MCF 10A (cell line): ENCODE results near the gene CFAP44. TPM values are rescaled to one million over a fixed set of nuclear protein-coding genes. Genes with fewer than 3 reads are reported as not detected.

Experiments used
- BruUV-seq: library from RNA; stranded (reverse); fragments of 400-500 nt; replicated peaks from 2 replicates; lab custom pipeline; 2021; lab: Mats Ljungman, UMichigan
- CTCF ChIA-PET: fragments of 300-600 bp; sonication (Branson Sonifier 250); formaldehyde crosslinking; extraction: SDS; loops from one replicate; lab custom pipeline; 2021; ENCODE audit warnings: antibody characterized with exemption, inconsistent platforms; lab: Yijun Ruan, JAX
- POLR2A ChIA-PET: fragments of 300-600, 350-650 bp; sonication (Branson Sonifier 250); formaldehyde crosslinking; extraction: SDS; loops from one replicate; lab custom pipeline; 2020; ENCODE audit warnings: antibody characterized with exemption, inconsistent platforms; lab: Yijun Ruan, JAX
- DNase-seq: peaks from one replicate; pipeline ENCODE4 v3.0.0-alpha.2; 2018; ENCODE audit not compliant: unreplicated experiment
- H3K27ac Mint-ChIP-seq: one replicate; pipeline ENCODE4 v1.8.0; 2022; ENCODE audit warnings: mild to moderate bottlenecking, low read depth, mixed read lengths; ENCODE audit not compliant: unreplicated experiment
- H3K27me3 Mint-ChIP-seq: one replicate; pipeline ENCODE4 v1.8.0; 2022; ENCODE audit warnings: mixed read lengths; ENCODE audit not compliant: insufficient read depth, unreplicated experiment
- H3K36me3 Mint-ChIP-seq: one replicate; pipeline ENCODE4 v1.8.0; 2022; ENCODE audit warnings: mild to moderate bottlenecking, moderate library complexity, mixed read lengths; ENCODE audit not compliant: insufficient read depth, unreplicated experiment
- H3K4me1 Mint-ChIP-seq: one replicate; pipeline ENCODE4 v1.8.0; 2022; ENCODE audit warnings: mixed read lengths; ENCODE audit not compliant: insufficient read depth, unreplicated experiment
- H3K4me3 Mint-ChIP-seq: one replicate; pipeline ENCODE4 v1.8.0; 2022; ENCODE audit warnings: mild to moderate bottlenecking, moderate library complexity, mixed read lengths; ENCODE audit not compliant: unreplicated experiment
- H3K9me3 Mint-ChIP-seq: one replicate; pipeline ENCODE4 v1.8.0; 2022; ENCODE audit warnings: mixed read lengths; ENCODE audit not compliant: unreplicated experiment
- CTCF ChIP-seq: fragments of 200-600 bp; IDR thresholded peaks from one replicate; pipeline ENCODE4 v1.8.0; 2022; ENCODE audit warnings: antibody characterized with exemption, mild to moderate bottlenecking; ENCODE audit not compliant: unreplicated experiment
- intact Hi-C: fragments of 100-400 bp; cut with micrococcal nuclease; formaldehyde crosslinking; loops from 2 replicates; pipeline ENCODE4 v1.14.1; 2022
- total RNA-seq: library from RNA; stranded (reverse); gene quantifications from 2 replicates; pipeline ENCODE4 v1.2.3, GENCODE V29; 2022

The CFAP44 gene
- total RNA-seq, 1 experiment from 2014 or later = 4.0 TPM

- POLR2A ChIA-PET = no interaction called here
- H3K27me3 Mint-ChIP-seq = no peaks in the 10 kb centered on the region
- no peak for DNase-seq
- H3K9me3 Mint-ChIP-seq = peaks cover 22% of the 10 kb centered on the region
- no peak overlapping the region for H3K4me3 Mint-ChIP-seq
- peaks cover 9% of the 10 kb centered on the region for H3K4me1 Mint-ChIP-seq
- peaks cover 20% of the 10 kb centered on the region for H3K36me3 Mint-ChIP-seq
- H3K27ac Mint-ChIP-seq = no peak overlapping the region
- intact Hi-C loops = no loop called here
- TF ChIP-seq CTCF = no peak
- BruUV-seq = no TSS peak
- CTCF ChIA-PET = no interaction called here
Measured at GRCh38 chr3:113423699-113424098, 17.6 kb downstream of the CFAP44 start.

GRCh38 chr3:113421082-113421481 is 20.2 kb downstream of the CFAP44 start:
- CTCF ChIA-PET = no interaction called here
- Mint-ChIP-seq H3K4me3 (no peak overlapping the region), H3K4me1 (no peaks in the 10 kb centered on the region), H3K36me3 (peaks cover 20% of the 10 kb centered on the region), H3K27ac (no peak overlapping the region), H3K9me3 (no peaks in the 10 kb centered on the region), H3K27me3 (no peaks in the 10 kb centered on the region)
- no peak for DNase-seq
- POLR2A ChIA-PET = no interaction called here
- no peak for TF ChIP-seq CTCF
- intact Hi-C loops = no loop called here
- BruUV-seq = no TSS peak

GRCh38 chr3:113409676-113410075 is 31.6 kb downstream of the CFAP44 start:
- Mint-ChIP-seq H3K36me3 (no peaks in the 10 kb centered on the region), H3K27me3 (no peaks in the 10 kb centered on the region), H3K27ac (no peak overlapping the region), H3K4me3 (no peak overlapping the region), H3K9me3 (no peaks in the 10 kb centered on the region), H3K4me1 (no peaks in the 10 kb centered on the region)
- intact Hi-C loops = no loop called here
- ChIA-PET POLR2A (no interaction called here), CTCF (no interaction called here)
- no peak for TF ChIP-seq CTCF
- BruUV-seq = no TSS peak
- no peak for DNase-seq

- intact Hi-C loops = no loop called here
- TF ChIP-seq CTCF = no peak
- H3K36me3 Mint-ChIP-seq = no peaks in the 10 kb centered on the region
- no peak overlapping the region for H3K27ac Mint-ChIP-seq
- no TSS peak for BruUV-seq
- DNase-seq = peak; percentile 0
- H3K4me1 Mint-ChIP-seq = no peaks in the 10 kb centered on the region
- CTCF ChIA-PET = no interaction called here
- POLR2A ChIA-PET = no interaction called here
- H3K9me3 Mint-ChIP-seq = no peaks in the 10 kb centered on the region
- H3K4me3 Mint-ChIP-seq = no peak overlapping the region
- H3K27me3 Mint-ChIP-seq = no peaks in the 10 kb centered on the region
Measured at GRCh38 chr3:113405180-113405579, 36.1 kb downstream of the CFAP44 start.
